22Rv1 (cell line): ENCODE data around the gene UCKL1.

Source experiments
- CTCF ChIP-seq: fragments of 450-650 bp; IDR thresholded peaks from 2 replicates; pipeline ENCODE4 v1.5.1; 2017; ENCODE audit warnings: mild to moderate bottlenecking
- ZFX ChIP-seq: fragments of 450-650 bp; IDR thresholded peaks from 2 replicates; pipeline ENCODE4 v1.6.1; 2017; ENCODE audit warnings: antibody characterized with exemption, borderline replicate concordance

GRCh38 chr20:63903796-63904561, 52.2 kb downstream of the UCKL1 start:
- no peak for TF ChIP-seq CTCF
- TF ChIP-seq ZFX: no peak
